Dedifferentiated amniotic fluid mesenchymal stem cell (primary cell): ENCODE measurements around the gene SH2D1B.

ENCODE experiments used
- DNase-seq: peaks from one replicate; pipeline ENCODE4 v3.0.0-alpha.2; 2016; ENCODE audit errors: extremely low spot score

The SH2D1B gene

GRCh38 chr1:162381941-162382750 is 29.8 kb downstream of the SH2D1B start:
- no peak for DNase-seq

- no peak for DNase-seq
These were observed 30.6 kb downstream of the SH2D1B start, which contains the start of gene C1orf226 for GRCh38 chr1:162381383-162381782. Gene C1orf226, plus strand, starts transcription at chr1:162381728. Its CDS starts 174 bp downstream, at chr1:162381902.

GRCh38 chr1:162380061-162380846 is 31.7 kb downstream of the SH2D1B start:
- DNase-seq = no peak

DNA sequence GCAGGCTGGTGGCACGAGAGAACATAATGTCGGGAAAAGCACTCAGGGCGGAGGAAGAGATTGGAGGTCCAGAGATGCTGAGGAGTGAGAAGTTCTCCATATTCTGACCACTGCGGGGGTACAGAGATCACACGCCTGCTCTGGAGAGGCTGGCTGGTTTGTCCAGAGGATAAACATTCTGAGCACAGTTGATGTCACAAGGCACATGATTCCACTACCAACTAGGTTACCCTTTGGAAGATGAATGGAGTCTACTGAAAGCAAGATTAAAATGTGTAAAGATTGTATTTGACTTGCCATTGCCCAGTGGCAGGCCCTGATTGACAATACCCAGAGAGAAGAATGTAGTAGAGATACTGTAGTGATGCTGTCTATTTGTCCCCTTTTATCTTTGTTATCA is 35.2 kb downstream of the SH2D1B start, which contains the start of gene SPATA46:
TSS of gene SPATA46 (minus strand) at position 164 of the 400 bp plus-strand sequence. CDS start at position 100, 64 bp downstream.
- DNase-seq = no peak

- no peak for DNase-seq
These were observed 36.5 kb downstream of the SH2D1B start for GRCh38 chr1:162375463-162375862.

- DNase-seq = no peak
These were observed 37.5 kb downstream of the SH2D1B start for GRCh38 chr1:162374406-162374805.

DNA sequence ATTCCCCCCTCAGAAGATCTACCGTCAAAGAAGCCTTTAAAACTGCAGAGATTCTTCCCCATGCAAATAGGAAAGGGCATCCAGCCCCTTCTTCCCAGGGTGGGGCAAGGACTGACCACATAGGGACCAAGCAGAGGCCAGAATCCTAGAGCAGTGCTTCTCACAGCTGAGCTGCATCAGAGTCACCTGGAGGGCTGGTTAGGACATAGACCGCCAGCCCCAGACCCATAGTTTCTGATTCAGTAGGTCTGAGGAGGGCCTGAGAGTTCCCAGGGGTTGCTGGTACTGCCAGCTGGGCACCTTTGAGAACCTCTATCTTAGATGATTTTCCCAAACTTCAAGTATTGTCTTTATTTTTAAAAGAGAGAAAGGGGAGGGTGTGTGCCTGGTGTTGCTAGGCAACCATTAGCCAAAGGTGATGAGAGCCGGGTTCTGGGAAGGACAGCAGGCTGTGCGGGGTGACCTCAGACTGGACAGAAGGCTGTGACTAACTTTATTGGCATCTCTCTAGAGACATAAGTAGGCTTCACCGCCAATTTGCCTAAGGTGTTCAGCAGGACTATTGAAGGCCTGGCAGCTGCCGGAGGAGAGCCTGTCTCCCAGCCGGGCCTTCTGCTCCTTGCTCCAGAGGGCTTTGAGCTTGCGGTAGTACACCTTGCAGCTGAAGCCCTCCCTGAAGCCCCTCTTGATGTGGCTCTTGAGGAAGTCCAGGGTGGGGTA is 38.2 kb downstream of the SH2D1B start:
- no peak for DNase-seq

DNA sequence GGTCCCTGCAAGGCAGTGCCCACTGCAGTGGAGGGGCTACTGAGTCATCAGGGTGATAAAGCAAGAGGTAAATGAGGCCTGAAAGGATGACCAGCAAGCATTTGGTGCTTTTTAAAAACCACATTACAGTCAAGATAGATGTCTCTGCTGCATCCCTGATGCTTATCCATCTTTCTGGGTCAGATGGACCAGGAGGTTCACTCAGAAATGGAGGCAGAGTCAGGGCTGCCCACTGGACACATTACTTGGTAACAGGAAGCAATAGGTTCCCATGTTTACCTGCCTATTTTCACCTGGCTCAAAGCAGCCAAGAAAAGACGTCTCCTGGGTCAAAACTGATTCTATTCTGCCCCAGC is 38.9 kb downstream of the SH2D1B start:
- DNase-seq = no peak

- no peak for DNase-seq
These were observed 39.5 kb downstream of the SH2D1B start for GRCh38 chr1:162372159-162373071.

- DNase-seq = no peak
These were observed 40.3 kb downstream of the SH2D1B start for GRCh38 chr1:162371611-162372010.

- no peak for DNase-seq
These were observed 41.2 kb downstream of the SH2D1B start for GRCh38 chr1:162370721-162371120.

- no peak for DNase-seq
These were observed 41.8 kb downstream of the SH2D1B start for GRCh38 chr1:162370161-162370560.

DNA sequence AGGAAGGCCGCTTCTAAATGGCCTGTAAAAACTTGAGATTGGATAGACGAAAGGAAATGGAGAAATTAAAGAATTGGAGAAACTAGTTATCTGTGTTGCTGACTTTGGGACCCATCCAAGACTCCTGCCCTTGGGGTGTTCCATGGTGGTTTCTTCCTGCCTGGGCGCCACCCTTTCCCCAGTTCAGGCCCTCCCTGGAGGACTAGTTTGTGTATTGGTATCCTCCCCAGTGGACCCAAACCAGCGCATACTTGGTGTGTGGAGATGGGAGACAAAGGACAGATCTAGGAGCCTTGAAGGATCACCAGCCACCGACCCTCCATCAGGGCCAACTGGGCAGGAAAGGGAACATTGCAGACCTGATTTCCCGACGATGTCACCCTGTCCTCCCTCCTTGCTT is 42.4 kb downstream of the SH2D1B start:
- no peak for DNase-seq

- no peak for DNase-seq
These were observed 43.5 kb downstream of the SH2D1B start for GRCh38 chr1:162368451-162368850.

GRCh38 chr1:162367772-162368171 is 44.2 kb downstream of the SH2D1B start:
- no peak for DNase-seq

GRCh38 chr1:162367073-162367472 is 44.9 kb downstream of the SH2D1B start:
- DNase-seq = no peak

GRCh38 chr1:162366671-162367070 is 45.3 kb downstream of the SH2D1B start:
- DNase-seq = no peak

GRCh38 chr1:162366149-162366548 is 45.8 kb downstream of the SH2D1B start:
- DNase-seq = no peak

DNA sequence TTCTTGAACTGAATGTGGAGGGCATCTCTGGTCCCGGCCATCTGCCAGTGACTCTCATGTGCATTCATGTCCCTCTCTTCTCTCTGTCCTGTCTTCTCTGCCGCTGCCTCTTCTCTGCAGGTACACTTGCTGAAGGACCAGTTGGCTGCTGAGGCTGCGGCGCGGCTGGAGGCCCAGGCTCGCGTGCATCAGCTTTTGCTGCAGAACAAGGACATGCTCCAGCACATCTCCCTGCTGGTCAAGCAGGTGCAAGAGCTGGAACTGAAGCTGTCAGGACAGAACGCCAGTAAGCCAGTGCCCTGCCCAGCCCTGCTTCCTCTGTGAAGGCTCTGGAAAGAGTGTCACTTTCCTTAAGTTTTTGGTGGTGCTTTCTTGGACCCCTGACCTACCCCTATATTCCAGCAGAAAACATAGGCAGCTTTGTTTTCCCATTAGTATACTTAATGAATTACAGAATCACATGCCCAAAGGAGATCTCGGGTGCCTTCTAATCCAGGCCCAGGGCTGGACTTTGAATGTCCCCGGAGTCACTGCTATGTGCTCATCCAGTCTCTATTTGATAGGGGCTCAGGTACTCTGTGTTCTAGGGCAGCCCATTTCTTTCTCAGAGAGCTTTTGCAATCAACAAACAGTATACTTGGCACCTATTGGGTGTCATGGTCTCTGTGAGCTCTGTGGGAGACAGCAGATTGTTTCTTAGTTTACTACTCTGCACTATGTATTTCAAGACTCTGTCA is 46.5 kb downstream of the SH2D1B start:
- no peak for DNase-seq

- DNase-seq = no peak
These were observed 47.4 kb downstream of the SH2D1B start for GRCh38 chr1:162364498-162364897.
